Measurements from ENCODE around the gene ETNK2. TPM values are rescaled to one million over a fixed set of nuclear protein-coding genes. Genes with fewer than 3 reads are reported as not detected.

The ETNK2 gene
- total RNA-seq, 2 donors from 2014 or later = 5.6 to 17.5 TPM

DNA sequence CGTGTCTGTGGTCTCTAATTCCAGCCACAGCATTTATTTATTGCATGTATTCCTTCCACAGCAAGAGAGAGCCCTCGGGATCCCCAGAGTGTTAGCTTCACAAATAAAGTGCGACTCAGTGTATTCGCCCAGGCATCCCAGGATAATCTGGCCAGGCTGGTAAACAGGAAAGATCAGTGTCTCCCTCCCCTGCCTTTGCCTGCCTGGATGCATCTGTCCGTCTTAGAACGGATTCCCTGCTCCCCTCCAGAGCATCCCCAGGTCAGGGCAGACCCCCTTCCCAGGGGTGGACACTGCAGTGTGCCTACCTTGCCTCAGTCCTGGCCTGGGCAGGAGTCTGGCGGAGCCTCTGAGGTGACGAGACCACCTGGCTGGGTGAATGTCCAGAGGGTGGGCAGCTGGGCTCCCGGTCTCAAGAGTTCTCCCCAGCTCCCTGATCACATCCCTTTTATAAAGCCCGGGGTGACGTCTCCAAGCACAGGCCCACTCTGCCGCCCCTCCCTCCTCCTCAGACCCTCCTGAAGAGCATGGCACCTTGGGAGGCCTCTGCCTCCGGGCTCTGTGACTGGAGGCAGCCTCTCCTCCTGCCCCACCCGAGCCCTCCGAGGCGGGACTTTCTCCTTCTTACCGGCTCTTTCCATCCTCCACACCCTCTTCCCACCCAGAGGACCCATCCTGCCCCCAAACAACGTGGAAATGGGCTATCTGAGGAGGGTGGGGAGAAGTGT, 44.4 kb upstream of the ETNK2 start, which contains the start of gene KISS1:
KISS1 (minus strand) TSS at position 424 of the 728 bp plus-strand sequence. CDS start 3,615 bp downstream, outside the sequence.
- Histone ChIP-seq H3K4me1 (peaks cover 0 to 18% of the 10 kb centered on the region in 2 donors), H3K36me3 (no peaks in the 10 kb centered on the region), H3K27me3 (no peaks in the 10 kb centered on the region), H3K9me3 (no peaks in the 10 kb centered on the region), H3K27ac (no peak within 1 kb of the TSS), H3K4me3 (no peak within 1 kb of the TSS)
- TF ChIP-seq, protein P1, sequence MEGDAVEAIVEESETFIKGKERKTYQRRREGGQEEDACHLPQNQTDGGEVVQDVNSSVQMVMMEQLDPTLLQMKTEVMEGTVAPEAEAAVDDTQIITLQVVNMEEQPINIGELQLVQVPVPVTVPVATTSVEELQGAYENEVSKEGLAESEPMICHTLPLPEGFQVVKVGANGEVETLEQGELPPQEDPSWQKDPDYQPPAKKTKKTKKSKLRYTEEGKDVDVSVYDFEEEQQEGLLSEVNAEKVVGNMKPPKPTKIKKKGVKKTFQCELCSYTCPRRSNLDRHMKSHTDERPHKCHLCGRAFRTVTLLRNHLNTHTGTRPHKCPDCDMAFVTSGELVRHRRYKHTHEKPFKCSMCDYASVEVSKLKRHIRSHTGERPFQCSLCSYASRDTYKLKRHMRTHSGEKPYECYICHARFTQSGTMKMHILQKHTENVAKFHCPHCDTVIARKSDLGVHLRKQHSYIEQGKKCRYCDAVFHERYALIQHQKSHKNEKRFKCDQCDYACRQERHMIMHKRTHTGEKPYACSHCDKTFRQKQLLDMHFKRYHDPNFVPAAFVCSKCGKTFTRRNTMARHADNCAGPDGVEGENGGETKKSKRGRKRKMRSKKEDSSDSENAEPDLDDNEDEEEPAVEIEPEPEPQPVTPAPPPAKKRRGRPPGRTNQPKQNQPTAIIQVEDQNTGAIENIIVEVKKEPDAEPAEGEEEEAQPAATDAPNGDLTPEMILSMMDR (IDR thresholded peaks at IDR 0.05) = no peak
- DNase-seq (ENCODE audit: low spot score) = no peak

DNA sequence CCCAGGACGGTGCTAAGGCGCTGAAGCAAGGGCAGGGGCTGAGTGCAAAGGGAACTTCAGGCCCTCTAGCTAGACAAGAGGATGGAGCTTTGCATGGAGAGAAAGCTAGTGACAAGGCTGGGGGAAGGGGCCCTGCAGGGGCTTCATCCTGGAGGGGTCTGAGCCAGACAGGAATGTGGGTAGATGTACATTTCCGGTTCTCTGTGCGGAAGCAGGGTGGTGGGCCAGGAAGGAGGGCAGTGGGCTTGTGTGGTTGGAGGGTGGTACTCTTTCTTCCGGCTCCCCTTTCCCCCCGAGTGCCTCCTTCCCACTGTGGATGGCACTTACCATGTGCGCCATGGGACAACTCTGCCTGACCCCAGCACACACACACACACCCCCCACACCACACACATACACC, 42.9 kb upstream of the ETNK2 start:
- Histone ChIP-seq H3K27me3 (no peaks in the 10 kb centered on the region), H3K4me3 (no peak overlapping the region), H3K36me3 (no peaks in the 10 kb centered on the region), H3K27ac (no peak overlapping the region), H3K4me1 (peaks cover 0 to 26% of the 10 kb centered on the region in 2 donors), H3K9me3 (no peaks in the 10 kb centered on the region)
- no peak for DNase-seq (ENCODE audit: low spot score)
- TF ChIP-seq, protein P1 (IDR thresholded peaks at IDR 0.05) = no peak

DNA sequence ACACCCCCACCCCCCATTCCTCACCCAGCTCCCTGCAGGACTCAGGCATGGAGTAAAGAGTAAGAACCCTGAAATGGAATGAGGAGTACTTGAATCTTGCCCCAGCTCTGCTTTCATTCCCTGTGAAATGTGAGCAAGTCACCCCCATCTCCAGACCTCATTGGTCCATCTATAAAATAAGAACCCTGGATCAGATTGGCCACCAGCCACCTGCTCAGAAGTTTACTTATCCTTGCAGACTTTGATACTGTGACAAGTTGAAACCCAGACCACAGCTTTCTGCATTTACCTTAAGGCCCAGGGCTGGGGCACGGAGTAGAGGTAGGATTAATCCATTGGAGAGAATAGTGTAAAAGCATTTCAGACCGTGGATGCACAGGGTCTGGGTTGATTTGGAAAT, 42.2 kb upstream of the ETNK2 start:
- no peak for DNase-seq (ENCODE audit: low spot score)
- H3K4me3 ChIP-seq = no peak overlapping the region
- H3K36me3 ChIP-seq = no peaks in the 10 kb centered on the region
- H3K4me1 ChIP-seq = peaks cover 0 to 20% of the 10 kb centered on the region in 2 donors
- TF ChIP-seq, protein P1 (IDR thresholded peaks at IDR 0.05) = no peak
- no peaks in the 10 kb centered on the region for H3K27me3 ChIP-seq
- no peak overlapping the region for H3K27ac ChIP-seq
- no peaks in the 10 kb centered on the region for H3K9me3 ChIP-seq

DNA sequence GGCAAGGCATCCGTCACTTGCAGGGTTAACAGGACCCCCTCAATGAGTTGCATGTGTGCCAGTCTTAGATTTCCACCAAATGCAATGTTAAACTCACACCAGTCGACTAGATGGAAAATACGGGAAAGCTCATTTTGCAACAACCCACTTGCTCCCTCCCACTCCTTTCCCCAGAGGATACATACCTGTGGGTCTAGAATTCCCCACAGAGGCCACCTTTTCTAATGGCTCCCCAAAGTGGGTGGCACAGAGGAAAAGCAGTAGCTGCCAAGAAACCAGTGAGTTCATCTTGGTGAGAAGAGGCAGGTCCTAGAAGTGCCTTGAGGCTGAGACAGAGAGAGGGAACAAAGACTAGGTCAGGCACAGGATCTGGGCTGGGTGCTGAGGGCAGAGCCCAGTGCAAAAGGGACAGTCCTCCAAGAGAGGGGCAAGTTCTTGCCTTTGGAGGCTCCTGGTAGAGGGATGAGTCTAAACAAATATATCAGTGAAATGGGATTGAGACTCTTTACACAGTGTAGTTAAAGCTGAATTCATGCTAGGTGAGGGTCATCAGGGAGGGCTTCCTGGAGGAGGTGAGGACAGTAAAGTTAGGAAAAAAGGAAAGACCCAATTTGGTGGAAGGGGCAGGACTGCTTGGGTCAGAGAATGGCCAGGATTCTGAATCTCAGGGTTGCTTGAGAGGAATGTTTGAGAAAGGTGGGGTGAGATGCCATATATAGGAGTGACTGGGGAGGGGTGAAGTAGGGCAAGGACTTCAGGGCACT, 40.9 kb upstream of the ETNK2 start:
- Histone ChIP-seq H3K4me3 (no peak overlapping the region), H3K9me3 (no peaks in the 10 kb centered on the region), H3K27ac (no peak overlapping the region), H3K27me3 (no peaks in the 10 kb centered on the region), H3K4me1 (peaks cover 0 to 9% of the 10 kb centered on the region in 2 donors), H3K36me3 (no peaks in the 10 kb centered on the region)
- TF ChIP-seq, protein P1 (IDR thresholded peaks at IDR 0.05) = no peak
- DNase-seq (ENCODE audit: low spot score) = no peak

DNA sequence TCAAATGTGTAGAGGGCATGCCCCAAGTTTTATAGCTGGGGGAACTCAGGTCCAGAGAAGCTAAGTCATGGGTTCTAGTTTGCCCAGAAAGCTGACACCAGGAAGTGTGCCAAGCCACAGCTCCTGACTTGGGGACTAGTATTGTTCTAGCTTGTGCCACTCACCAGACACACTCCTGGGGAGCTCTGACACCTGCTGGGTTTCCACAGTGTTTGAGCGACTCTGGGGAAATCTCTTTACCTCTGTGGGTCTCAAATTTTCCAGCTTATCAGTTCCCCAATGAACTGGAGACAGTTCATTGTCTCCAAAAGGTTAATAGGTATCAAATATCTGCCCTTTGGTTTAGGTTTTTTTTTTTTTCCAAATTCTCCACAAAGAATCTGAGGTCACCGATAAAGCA, 40.2 kb upstream of the ETNK2 start:
- no peak overlapping the region for H3K27ac ChIP-seq
- DNase-seq (ENCODE audit: low spot score) = no peak
- no peaks in the 10 kb centered on the region for H3K36me3 ChIP-seq
- H3K27me3 ChIP-seq = no peaks in the 10 kb centered on the region
- TF ChIP-seq, protein P1 (IDR thresholded peaks at IDR 0.05) = no peak
- no peak overlapping the region for H3K4me3 ChIP-seq
- H3K4me1 ChIP-seq = peaks cover 0 to 9% of the 10 kb centered on the region in 2 donors
- H3K9me3 ChIP-seq = no peaks in the 10 kb centered on the region
